Spleen (tissue), 7 donors: ENCODE measurements around the gene NFE2L2.

Experiments used
- CTCF ChIP-seq, 11 experiments: fragments of 200-600 bp in 7 of 11; fragments of 450-650 bp in 4 of 11; sonication (generic) in 4 of 11; IDR thresholded peaks in 8 of 11; conservative IDR thresholded peaks in 3 of 11; 1 replicate in 7 of 11; 2 replicates in 4 of 11; pipeline versions ENCODE4 v1.4.0 to v1.8.0; 2016 to 2021; ENCODE audit warnings: antibody characterized with exemption in 11 of 11, inconsistent platforms in 4 of 11, mild to moderate bottlenecking in 1 of 11
- POLR2AphosphoS5 ChIP-seq, 3 donors: sonication (generic); formaldehyde crosslinking; IDR thresholded peaks; one replicate each; pipeline ENCODE4 v1.5.1; 2017; ENCODE audit warnings: antibody characterized with exemption in 3 of 3
- donor health status: DM: no; HTN: no; CAD: no; lungs with moderate emphysema.
- donor health status: DM: no; HTN: no; CAD: no.
- donor health status: DM: no; HTN: no; CAD: no.

GRCh38 chr2:177212891-177213856 is 51.4 kb downstream of the NFE2L2 start:
- TF ChIP-seq CTCF (IDR thresholded peaks at IDR 0.05 in 8 of 11, conservative IDR thresholded peaks at IDR 0.05 in 3 of 11) (peak in 2 of 11 experiments; percentile 34 to 45), POLR2AphosphoS5 (IDR thresholded peaks at IDR 0.05) (peak in 2 of 3 donors; percentile 50 to 60)
